ENCODE results near the gene GBGT1. TPM values are rescaled to one million over a fixed set of nuclear protein-coding genes. Genes with fewer than 3 reads are reported as not detected.

The GBGT1 gene
- total RNA-seq, 1 experiment from 2014 or later: 16.5 TPM

DNA sequence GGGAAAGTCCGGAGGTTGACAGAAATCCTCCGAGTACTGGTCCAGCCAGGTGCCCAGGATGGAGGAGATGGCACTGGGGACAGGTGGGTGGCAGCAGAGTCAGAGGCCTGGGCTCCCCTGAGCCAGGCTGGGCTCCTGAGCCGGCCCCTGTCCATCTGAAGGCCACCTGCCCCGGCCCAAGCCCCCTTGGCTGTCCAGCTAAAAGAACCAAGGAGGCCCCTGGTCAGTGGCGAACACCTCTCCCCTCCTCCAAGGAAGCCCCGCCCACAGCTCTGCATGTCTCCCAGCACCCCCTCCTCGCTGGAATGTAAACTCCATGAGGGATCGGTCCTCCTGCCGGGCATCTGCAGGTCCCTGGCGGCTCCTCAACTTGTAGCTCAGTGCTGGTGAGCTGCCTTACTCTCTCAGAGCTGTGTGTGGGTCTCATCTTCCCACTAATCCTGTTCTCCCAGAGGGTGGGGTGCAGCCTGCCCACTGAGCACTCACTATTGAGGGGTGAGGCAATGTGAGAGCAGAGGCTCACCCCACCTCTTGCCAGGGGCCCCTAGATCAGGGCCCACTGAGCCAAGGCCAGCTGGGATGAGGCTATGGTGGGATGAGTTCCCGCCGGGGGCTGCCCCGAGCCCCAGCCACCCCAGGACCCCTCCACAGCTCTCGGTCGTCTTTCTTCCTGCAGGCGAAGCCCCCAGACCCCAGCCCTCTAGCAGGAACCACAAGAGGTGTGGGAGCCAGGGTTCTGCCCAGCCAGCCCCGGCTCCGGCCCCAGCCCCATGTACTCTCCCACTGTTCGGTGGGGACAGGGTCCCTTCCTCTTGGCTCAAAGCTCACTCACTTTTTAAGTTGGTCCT is 54.7 kb downstream of the GBGT1 start (continued):
- TF ChIP-seq, protein P1, sequence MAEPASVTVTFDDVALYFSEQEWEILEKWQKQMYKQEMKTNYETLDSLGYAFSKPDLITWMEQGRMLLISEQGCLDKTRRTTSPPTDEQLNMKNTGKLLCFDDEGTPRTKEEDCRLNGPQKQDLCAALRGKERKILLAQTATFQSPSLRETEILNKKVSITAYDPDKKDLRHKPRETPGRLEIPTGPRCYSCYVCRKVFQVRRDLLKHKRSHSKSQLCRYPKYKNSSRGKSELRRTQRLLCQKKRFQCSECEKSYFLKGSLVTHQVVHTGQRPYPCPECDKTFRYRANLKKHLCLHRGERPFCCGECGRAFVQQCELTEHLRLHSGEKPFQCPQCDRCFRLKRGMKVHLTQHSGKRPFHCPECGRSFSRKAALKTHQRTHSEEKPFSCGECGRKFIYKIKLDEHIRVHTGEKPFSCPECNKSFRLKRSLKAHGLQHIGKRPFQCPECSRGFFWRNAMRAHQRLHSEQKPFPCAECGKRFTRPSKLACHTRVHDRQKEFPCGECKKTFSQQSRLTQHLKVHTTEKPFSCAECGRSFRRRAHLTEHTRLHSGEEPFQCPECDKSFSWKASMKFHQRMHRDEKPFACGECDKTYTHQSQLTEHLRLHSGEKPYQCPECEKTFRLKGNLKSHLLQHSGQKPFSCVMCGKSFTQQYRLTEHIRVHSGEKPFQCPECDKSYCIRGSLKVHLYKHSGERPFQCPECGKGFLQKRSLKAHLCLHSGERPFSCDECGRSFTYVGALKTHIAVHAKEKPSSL (CRISPR knock-in tag; conservative IDR thresholded peaks at IDR 0.05): no peak
- TF ChIP-seq AR (CRISPR knock-in tag; IDR thresholded peaks at IDR 0.05): no peak
- TF ChIP-seq JUN (CRISPR knock-in tag; IDR thresholded peaks at IDR 0.05): no peak

DNA sequence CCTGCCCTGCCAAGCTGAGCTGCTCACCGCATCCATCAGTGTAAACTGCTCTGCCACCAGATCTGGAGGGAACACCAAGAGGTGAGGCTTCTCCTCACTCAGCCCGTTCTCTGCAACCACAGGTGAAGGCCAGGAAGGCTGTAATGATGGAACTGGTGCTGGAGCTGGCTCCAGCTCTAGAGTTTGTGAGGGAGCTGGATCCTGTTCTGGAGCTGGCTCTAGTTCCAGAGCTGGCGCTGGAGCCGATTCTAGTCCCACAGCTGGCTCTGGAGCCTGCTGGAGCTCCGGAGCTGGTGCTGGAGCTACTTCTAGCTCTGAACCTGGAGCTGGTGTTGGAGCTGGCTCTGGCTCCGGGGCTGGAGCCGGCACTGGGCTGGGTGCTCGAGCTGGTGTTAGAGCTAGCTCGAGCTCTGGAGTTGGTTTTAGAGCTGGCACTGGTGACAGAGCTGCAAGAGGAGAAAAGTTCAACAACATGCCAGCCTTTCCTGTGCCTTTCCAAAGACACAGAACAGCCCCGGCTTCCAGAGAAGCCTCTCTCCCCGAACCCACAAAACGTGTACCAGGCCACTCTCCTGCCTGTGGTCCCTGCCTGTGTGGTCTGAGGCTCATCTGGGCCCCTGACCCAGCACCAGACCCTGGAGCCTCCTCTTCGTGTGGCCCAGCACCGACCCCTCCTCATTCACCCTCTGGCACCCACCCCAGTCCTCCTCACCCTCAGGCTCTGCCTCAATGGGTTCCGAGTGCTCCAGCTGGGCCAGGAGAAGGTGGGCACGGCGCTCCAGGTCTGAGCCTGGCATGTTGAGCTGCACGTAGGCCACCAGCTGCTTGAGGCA is 55.5 kb downstream of the GBGT1 start:
- DNase-seq (ENCODE audit: low spot score) (no peak), ATAC-seq (no peak)
- ChIA-PET POLR2A (no interaction called here), CTCF (interaction anchor here (3.2 to 7.8 kb wide), 2 partner anchors 11 to 37 kb away, joined by 8 to 93 read pairs; no protein-coding TSS in a partner anchor)
- no peak for TF ChIP-seq CTCF (IDR thresholded peaks at IDR 0.05)
- TF ChIP-seq, protein P2, sequence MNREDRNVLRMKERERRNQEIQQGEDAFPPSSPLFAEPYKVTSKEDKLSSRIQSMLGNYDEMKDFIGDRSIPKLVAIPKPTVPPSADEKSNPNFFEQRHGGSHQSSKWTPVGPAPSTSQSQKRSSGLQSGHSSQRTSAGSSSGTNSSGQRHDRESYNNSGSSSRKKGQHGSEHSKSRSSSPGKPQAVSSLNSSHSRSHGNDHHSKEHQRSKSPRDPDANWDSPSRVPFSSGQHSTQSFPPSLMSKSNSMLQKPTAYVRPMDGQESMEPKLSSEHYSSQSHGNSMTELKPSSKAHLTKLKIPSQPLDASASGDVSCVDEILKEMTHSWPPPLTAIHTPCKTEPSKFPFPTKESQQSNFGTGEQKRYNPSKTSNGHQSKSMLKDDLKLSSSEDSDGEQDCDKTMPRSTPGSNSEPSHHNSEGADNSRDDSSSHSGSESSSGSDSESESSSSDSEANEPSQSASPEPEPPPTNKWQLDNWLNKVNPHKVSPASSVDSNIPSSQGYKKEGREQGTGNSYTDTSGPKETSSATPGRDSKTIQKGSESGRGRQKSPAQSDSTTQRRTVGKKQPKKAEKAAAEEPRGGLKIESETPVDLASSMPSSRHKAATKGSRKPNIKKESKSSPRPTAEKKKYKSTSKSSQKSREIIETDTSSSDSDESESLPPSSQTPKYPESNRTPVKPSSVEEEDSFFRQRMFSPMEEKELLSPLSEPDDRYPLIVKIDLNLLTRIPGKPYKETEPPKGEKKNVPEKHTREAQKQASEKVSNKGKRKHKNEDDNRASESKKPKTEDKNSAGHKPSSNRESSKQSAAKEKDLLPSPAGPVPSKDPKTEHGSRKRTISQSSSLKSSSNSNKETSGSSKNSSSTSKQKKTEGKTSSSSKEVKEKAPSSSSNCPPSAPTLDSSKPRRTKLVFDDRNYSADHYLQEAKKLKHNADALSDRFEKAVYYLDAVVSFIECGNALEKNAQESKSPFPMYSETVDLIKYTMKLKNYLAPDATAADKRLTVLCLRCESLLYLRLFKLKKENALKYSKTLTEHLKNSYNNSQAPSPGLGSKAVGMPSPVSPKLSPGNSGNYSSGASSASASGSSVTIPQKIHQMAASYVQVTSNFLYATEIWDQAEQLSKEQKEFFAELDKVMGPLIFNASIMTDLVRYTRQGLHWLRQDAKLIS (CRISPR knock-in tag; IDR thresholded peaks at IDR 0.05; ENCODE audit: borderline replicate concordance): no peak
- no peak for TF ChIP-seq NR2C2 (CRISPR knock-in tag; IDR thresholded peaks at IDR 0.05)
- no peak for TF ChIP-seq CREB1 (CRISPR knock-in tag; IDR thresholded peaks at IDR 0.05)
- TF ChIP-seq GRHL2 (CRISPR knock-in tag; IDR thresholded peaks at IDR 0.05; ENCODE audit: insufficient replicate concordance, severe bottlenecking): no peak
- H3K27me3 Mint-ChIP-seq (ENCODE audit: low read depth): no peaks in the 10 kb centered on the region
- peaks cover 3% of the 10 kb centered on the region for H3K4me1 Mint-ChIP-seq
- H3K27ac Mint-ChIP-seq: no peak overlapping the region
- H3K4me3 Mint-ChIP-seq: no peak overlapping the region
- H3K9me3 Mint-ChIP-seq: no peaks in the 10 kb centered on the region
- peaks cover 22% of the 10 kb centered on the region for H3K36me3 Mint-ChIP-seq

- H3K9me3 Mint-ChIP-seq: no peaks in the 10 kb centered on the region
- H3K36me3 Mint-ChIP-seq: peaks cover 26% of the 10 kb centered on the region
- ChIA-PET POLR2A (no interaction called here), CTCF (interaction anchor here (7.8 kb wide), 1 partner anchor 38 kb away, joined by 93 read pairs; no protein-coding TSS in a partner anchor)
- H3K4me1 Mint-ChIP-seq: peaks cover 3% of the 10 kb centered on the region
- H3K27ac Mint-ChIP-seq: no peak overlapping the region
- H3K4me3 Mint-ChIP-seq: no peak overlapping the region
- H3K27me3 Mint-ChIP-seq (ENCODE audit: low read depth): no peaks in the 10 kb centered on the region
- DNase-seq (ENCODE audit: low spot score): no peak
- ATAC-seq: no peak
- TF ChIP-seq ZNF317 (CRISPR knock-in tag; IDR thresholded peaks at IDR 0.05; ENCODE audit: borderline replicate concordance, low read depth) (no peak), ZNF281 (CRISPR knock-in tag; IDR thresholded peaks at IDR 0.05) (no peak), SMAD3 (CRISPR knock-in tag; IDR thresholded peaks at IDR 0.05; ENCODE audit: borderline replicate concordance) (no peak), TEAD1 (CRISPR knock-in tag; IDR thresholded peaks at IDR 0.05) (no peak), RELA (CRISPR knock-in tag; IDR thresholded peaks at IDR 0.05; ENCODE audit: borderline replicate concordance) (no peak), FOXJ3 (CRISPR knock-in tag; IDR thresholded peaks at IDR 0.05; ENCODE audit: borderline replicate concordance) (no peak)
- TF ChIP-seq, protein P3, sequence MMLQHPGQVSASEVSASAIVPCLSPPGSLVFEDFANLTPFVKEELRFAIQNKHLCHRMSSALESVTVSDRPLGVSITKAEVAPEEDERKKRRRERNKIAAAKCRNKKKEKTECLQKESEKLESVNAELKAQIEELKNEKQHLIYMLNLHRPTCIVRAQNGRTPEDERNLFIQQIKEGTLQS (CRISPR knock-in tag; conservative IDR thresholded peaks at IDR 0.05): no peak
These were observed 56.4 kb downstream of the GBGT1 start for GRCh38 chr9:133107245-133107722.

Measured in WTC11 (cell line).